GM18498 (cell line): Measurements from ENCODE around the gene TESK1.
"Not testable (repeated sequence)": the region's sequence is repeated elsewhere in the genome, so short reads cannot be mapped to it uniquely, and the experiment has no call there.

Source experiments
- ATAC-seq: cut with Tn5 transposase; IDR thresholded peaks from one replicate; pipeline ENCODE4 v1.9.1; 2021; ENCODE audit warnings: mild to moderate bottlenecking, moderate library complexity; ENCODE audit not compliant: unreplicated experiment

The TESK1 gene

DNA sequence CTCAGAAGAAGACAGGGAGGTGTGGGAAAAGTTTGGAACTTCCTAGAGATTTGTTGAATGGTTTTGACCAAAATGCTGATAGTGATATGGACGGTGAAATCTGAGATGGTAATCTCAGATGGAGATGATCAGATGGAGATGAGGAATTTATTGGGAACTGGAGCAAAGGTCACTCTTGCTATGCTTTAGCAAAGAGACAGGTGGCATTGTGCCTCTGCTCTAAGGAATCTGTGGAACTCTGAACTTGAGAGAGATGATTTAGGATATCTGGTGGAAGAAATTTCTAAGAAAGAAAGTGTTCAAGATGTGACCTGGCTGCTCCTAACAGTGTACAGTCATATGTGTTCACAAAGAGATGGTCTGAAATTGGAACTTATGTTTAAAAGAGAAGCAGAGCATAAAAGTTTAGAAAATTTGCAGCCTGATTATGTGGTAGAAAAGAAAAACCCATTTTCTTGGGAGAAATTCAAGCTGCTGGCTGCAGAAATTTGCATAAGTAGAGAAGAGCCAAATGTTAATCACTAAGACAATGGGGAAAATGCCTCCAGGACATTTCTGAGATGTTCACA is 25.3 kb upstream of the TESK1 start:
- not testable (repeated sequence) for ATAC-seq

DNA sequence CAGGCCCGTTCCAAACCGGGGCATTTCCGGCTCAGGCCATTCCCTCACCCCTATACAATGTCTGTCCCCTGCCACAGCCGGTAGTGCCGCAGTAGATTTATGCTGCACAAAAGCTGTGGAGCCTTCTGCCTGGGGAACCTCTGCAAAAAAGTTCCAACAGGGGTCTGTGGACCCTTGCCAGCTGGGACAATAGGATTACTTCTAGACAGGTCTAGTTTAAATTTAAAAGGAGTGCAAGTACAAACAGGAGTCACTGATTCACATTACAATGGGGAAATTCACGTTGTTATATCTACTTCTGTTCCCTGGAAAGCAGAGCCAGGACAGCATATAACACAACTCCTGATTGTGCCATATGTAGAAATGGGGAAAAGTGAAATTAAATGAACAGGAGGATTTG is 21.5 kb upstream of the TESK1 start:
- ATAC-seq: not testable (repeated sequence)

DNA sequence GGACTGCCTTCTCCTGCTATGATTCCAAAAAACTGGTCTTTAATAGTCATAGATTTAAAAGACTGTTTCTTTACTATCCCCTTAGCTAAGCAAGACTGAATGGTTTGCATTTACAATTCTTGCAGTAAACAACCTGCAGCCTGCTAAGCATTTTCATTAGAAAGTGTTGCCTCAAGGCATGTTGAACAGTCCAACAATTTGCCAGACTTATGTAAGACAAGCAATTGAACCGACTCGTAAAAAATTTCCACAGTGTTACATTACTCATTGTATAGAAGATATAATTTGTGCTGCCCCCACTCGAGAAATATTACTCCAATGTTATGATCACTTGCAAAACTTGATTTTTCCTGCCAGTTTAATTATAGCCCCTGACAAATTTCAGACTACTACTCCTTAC is 20.4 kb upstream of the TESK1 start:
- ATAC-seq: not testable (repeated sequence)

DNA sequence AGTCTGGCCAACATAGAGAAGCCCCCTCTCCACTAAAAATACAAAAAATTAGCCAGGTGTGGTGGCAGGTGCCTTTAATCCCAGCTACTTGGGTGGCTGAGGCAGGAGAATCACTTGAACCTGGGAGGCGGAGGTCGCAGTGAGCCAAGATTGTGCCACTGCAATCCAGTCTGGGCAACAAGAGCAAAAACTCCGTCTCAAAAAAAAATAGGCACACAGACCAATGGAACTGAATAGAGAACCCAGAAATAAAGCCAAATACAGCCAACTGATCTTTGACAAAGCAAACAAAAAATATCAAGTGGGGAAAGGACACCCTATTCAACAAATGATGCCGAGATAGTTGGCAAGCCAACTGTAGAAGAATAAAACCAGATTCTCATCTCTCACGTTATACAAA is 16.6 kb upstream of the TESK1 start:
- not testable (repeated sequence) for ATAC-seq

DNA sequence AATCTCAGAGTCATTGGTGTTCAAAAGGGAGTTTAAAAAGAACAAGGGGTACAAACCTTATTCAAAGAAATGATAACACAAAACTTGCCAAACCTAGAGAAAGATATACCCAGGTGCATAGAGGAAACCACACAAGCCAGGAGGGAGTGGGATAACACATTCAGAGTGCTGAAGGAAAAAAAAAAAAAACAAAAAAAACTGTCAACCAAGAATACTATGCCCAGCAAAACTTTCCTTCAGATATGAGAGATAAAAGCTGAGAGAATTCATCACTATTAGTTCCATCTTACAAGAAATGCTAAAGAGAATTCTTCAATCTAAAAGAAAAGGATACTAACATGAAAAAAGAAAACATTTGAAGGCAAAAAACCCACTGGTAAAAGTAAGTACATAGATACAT is 11.5 kb upstream of the TESK1 start:
- ATAC-seq: no peak

DNA sequence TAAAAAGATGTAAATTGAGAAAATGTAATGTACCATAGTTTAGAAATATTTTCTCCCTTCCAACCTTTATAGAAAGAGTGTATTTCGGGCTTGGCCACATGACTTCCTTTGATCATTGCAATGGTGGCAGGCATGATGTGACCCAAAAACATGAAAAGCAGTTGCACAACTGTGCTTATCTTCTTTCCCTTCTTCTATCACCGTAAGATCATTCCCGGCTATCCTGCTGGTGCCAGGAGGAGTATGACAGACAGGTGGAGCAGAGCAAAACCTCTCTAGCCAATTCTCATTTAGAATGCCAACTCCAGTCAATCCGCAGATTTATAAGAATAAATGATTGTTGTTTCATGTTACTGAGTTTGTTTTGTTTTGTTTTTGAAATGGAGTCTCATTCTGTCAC is 10.6 kb upstream of the TESK1 start:
- no peak for ATAC-seq

DNA sequence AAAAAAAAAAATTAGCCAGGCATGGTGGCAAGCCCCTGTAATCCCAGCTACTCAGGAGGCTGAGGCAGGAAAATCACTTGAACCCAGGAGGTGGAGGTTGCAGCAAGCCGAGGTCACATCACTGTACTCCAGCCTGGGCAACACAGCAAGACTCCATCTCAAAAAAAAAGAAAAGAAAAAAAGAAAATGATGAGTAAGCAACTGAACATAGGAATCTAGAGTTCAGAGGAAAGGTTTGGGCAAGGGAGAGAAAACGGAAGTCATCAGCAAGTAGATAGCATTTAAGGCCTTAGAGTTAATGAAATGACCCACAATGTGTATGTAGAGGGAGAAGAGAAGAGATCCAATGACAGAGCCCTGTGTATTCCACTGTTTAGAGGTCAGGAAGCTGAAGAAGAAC is 8.2 kb upstream of the TESK1 start:
- not testable (repeated sequence) for ATAC-seq

GRCh38 chr9:35598866-35599590 is 6.0 kb upstream of the TESK1 start:
- ATAC-seq: no peak

DNA sequence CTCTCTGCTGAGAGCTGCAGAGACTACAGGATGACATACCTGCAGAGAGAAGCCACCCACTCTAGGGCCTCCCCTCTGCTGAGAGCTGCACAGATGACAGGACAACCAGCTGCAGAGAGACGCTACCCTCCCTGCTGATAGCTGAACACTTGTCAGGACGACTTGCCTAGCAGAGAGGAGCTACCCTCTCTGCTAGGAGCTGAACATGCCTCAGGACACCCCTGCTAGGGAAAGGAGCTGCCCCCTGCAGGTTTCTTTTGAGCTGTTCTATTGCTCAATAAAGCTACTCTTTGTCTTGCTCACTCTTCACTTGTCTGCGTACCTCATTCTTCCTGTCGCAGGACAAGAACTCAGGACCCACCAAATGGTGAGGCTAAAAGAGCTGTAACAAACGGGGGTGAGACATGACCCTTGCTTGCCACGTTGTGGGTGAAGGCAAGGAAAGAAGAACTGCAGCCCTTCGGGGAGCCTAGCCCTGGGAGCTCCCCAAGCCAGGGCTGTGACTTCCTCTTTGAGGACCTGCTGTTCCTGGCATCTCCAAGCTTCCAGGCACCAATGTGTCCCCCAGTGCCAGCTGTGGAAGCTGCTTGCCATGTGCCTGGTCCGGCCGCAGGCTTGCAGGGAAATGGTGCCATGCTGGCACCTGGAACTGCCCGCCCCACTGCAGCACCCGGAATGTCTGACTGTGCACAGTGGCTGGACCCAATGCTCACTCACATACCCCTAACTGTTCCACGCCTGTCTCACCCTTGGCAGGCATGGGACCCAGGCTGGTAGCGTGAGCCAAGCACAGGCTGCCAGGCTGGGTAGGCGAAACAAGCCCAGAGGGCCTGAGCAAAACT is 5.1 kb upstream of the TESK1 start:
- no peak for ATAC-seq

DNA sequence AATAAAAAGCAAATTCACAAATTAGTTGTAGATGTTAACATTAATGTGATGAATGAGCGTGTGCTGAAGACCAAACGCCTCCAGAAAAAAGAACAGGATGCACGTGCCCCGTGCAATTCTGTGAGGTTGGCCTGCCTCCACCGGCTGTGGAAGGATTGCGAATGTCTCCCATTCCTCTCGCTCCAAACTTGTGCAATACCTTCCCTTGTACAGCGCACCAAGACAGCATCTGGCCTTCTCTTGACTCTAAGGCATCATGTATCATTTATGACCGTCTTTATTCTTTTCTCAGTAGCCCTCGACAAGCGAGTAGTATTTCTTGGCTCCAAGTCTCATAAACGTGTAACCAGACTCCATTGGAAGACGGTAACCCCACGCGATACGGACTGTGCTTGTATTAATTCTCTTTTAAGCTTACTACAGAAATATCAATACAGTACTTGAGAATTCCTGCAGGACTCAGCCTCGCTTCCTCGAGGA is 1.5 kb upstream of the TESK1 start:
- no peak for ATAC-seq

GRCh38 chr9:35603986-35604577 is 980 bp upstream of the TESK1 start:
- peak; percentile 86 for ATAC-seq

- peak; percentile 16 for ATAC-seq
Observed at GRCh38 chr9:35605351-35606137, 482 bp downstream of the TESK1 start.

GRCh38 chr9:35606138-35606504 is 1.1 kb downstream of the TESK1 start:
- ATAC-seq: no peak

- ATAC-seq: no peak
Observed at GRCh38 chr9:35606726-35607125, 1.7 kb downstream of the TESK1 start.

DNA sequence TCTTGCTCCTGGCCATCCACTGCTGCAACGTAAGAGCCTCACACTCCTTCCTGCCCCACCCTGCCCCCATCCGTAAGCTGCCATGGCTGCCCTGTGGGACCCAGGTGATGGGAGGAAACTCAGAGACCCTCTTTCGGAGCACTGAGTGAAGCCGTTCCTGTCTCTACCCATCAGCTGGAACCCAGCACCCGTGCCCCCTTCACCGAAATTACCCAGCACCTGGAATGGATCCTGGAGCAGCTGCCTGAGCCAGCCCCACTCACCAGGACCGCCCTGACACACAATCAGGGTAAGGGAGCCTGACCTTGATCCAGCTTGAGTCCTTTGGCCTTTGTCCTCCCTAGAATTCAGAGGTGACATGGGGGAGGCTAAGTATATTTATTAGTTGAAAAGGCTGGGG is 3.2 kb downstream of the TESK1 start:
- no peak for ATAC-seq

- ATAC-seq: no peak
Observed at GRCh38 chr9:35609001-35609819, 4.1 kb downstream of the TESK1 start.

DNA sequence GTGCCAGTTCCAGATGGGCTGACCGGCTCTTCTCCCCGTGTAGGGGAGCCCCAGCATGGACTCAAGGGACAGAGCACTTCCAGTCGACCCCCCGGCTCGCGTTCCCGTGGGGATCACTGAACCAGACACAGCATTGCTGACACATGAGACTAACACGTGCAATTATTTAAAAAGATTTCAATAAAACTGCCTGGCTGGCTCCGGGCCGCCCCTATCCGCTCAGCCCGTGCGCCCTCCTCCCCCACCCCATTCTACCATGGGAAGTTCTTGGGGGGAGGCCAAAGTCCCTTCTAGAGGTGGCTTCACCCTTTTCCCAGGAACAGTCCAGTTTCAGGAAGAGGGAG is 4.7 kb downstream of the TESK1 start:
- ATAC-seq: no peak

GRCh38 chr9:35611230-35611797 is 6.3 kb downstream of the TESK1 start:
- peak; percentile 57 for ATAC-seq

GRCh38 chr9:35612066-35612465 is 7.0 kb downstream of the TESK1 start:
- ATAC-seq: not testable (repeated sequence)

GRCh38 chr9:35612843-35613242 is 7.8 kb downstream of the TESK1 start:
- ATAC-seq: no peak
